Stimulated activated CD8-positive, alpha-beta memory T cell treated with anti-CD3 and anti-CD28 coated beads, Interleukin-2, amount 100 ng/mL, for 48 hours (primary cell): Measurements from ENCODE around the gene CD8B.

Experiments used
- DNase-seq, 2 donors: peaks; one replicate each; pipeline ENCODE4 v3.0.0-alpha.2; 2020; ENCODE audit warnings: low read depth in 2 of 2

Gene CD8B

GRCh38 chr2:86806059-86806857 is 55.4 kb downstream of the CD8B start:
- no peak for DNase-seq

- DNase-seq, result no peak
These were observed 60.7 kb downstream of the CD8B start for GRCh38 chr2:86800856-86801567.

GRCh38 chr2:86794861-86795260 is 66.8 kb downstream of the CD8B start:
- DNase-seq, result no peak

- DNase-seq, result no peak
These were observed 67.9 kb downstream of the CD8B start for GRCh38 chr2:86793752-86794151.

GRCh38 chr2:86791573-86791972 is 70.1 kb downstream of the CD8B start:
- DNase-seq, result no peak

- peak; percentile 70 to 73 for DNase-seq
These were observed 70.8 kb downstream of the CD8B start, which contains the start of gene CD8A for GRCh38 chr2:86790676-86791572. Gene CD8A, minus strand, starts transcription at chr2:86790913. Its CDS starts 88 bp downstream, at chr2:86790825.

- no peak for DNase-seq
These were observed 71.5 kb downstream of the CD8B start for GRCh38 chr2:86790134-86790675.

- DNase-seq, result no peak
These were observed 72.0 kb downstream of the CD8B start for GRCh38 chr2:86789687-86790133.

- DNase-seq, result peak in 1 of 2 donors; percentile 60
These were observed 72.6 kb downstream of the CD8B start for GRCh38 chr2:86788881-86789686.

GRCh38 chr2:86788165-86788564 is 73.5 kb downstream of the CD8B start:
- DNase-seq, result no peak

- DNase-seq, result no peak
These were observed 74.0 kb downstream of the CD8B start for GRCh38 chr2:86787736-86788135.

- peak; percentile 30 to 52 for DNase-seq
These were observed 75.6 kb downstream of the CD8B start for GRCh38 chr2:86786001-86786536.

GRCh38 chr2:86785456-86785855 is 76.2 kb downstream of the CD8B start:
- peak; percentile 67 to 84 for DNase-seq

- no peak for DNase-seq
These were observed 77.9 kb downstream of the CD8B start for GRCh38 chr2:86783615-86784339.

GRCh38 chr2:86782748-86783147 is 78.9 kb downstream of the CD8B start:
- DNase-seq, result no peak

GRCh38 chr2:86781363-86781762 is 80.3 kb downstream of the CD8B start:
- DNase-seq, result no peak

GRCh38 chr2:86779971-86780370 is 81.7 kb downstream of the CD8B start:
- no peak for DNase-seq

- no peak for DNase-seq
These were observed 82.7 kb downstream of the CD8B start for GRCh38 chr2:86778957-86779356.

- no peak for DNase-seq
These were observed 85.2 kb downstream of the CD8B start for GRCh38 chr2:86776532-86776931.

- no peak for DNase-seq
These were observed 86.3 kb downstream of the CD8B start for GRCh38 chr2:86775338-86775737.
